ENCODE data around the gene DCAF8.

Gene DCAF8

GRCh38 chr1:160264795-160265307, 2.5 kb upstream of the DCAF8 start:
- DNase-seq (ENCODE audit: low read depth) = no peak

GRCh38 chr1:160261556-160261892, 825 bp downstream of the DCAF8 start:
- DNase-seq (ENCODE audit: low read depth) = peak; percentile 71

- no peak for DNase-seq (ENCODE audit: low read depth)
Measured at GRCh38 chr1:160260406-160261382, 1.7 kb downstream of the DCAF8 start.

- DNase-seq (ENCODE audit: low read depth) = no peak
Measured at GRCh38 chr1:160258177-160258798, 4.1 kb downstream of the DCAF8 start.

- DNase-seq (ENCODE audit: low read depth) = no peak
Measured at GRCh38 chr1:160257411-160258015, 4.8 kb downstream of the DCAF8 start.

- DNase-seq (ENCODE audit: low read depth) = no peak
Measured at GRCh38 chr1:160256396-160257046, 5.8 kb downstream of the DCAF8 start.

GRCh38 chr1:160255781-160256300, 6.5 kb downstream of the DCAF8 start:
- DNase-seq (ENCODE audit: low read depth) = no peak

GRCh38 chr1:160251687-160252526, 10.4 kb downstream of the DCAF8 start:
- DNase-seq (ENCODE audit: low read depth) = peak; percentile 44

GRCh38 chr1:160251011-160251410, 11.3 kb downstream of the DCAF8 start:
- no peak for DNase-seq (ENCODE audit: low read depth)

- no peak for DNase-seq (ENCODE audit: low read depth)
Measured at GRCh38 chr1:160247053-160247452, 15.3 kb downstream of the DCAF8 start.

GRCh38 chr1:160245434-160245833, 16.9 kb downstream of the DCAF8 start:
- DNase-seq (ENCODE audit: low read depth) = no peak

GRCh38 chr1:160244209-160244608, 18.1 kb downstream of the DCAF8 start:
- DNase-seq (ENCODE audit: low read depth) = no peak

GRCh38 chr1:160243767-160244166, 18.6 kb downstream of the DCAF8 start:
- DNase-seq (ENCODE audit: low read depth) = no peak

GRCh38 chr1:160239582-160240299, 22.6 kb downstream of the DCAF8 start:
- DNase-seq (ENCODE audit: low read depth) = no peak

GRCh38 chr1:160238408-160238807, 23.9 kb downstream of the DCAF8 start:
- no peak for DNase-seq (ENCODE audit: low read depth)

- no peak for DNase-seq (ENCODE audit: low read depth)
Measured at GRCh38 chr1:160237558-160237957, 24.8 kb downstream of the DCAF8 start.

GRCh38 chr1:160236806-160237205, 25.5 kb downstream of the DCAF8 start:
- no peak for DNase-seq (ENCODE audit: low read depth)

- DNase-seq (ENCODE audit: low read depth) = no peak
Measured at GRCh38 chr1:160232911-160233310, 29.4 kb downstream of the DCAF8 start.

GRCh38 chr1:160228431-160228830, 33.9 kb downstream of the DCAF8 start:
- no peak for DNase-seq (ENCODE audit: low read depth)

- DNase-seq (ENCODE audit: low read depth) = no peak
Measured at GRCh38 chr1:160227561-160227960, 34.8 kb downstream of the DCAF8 start.
